H1 (cell line): Measurements from ENCODE around the gene TBC1D3B. TPM values are rescaled to one million over a fixed set of nuclear protein-coding genes. Genes with fewer than 3 reads are reported as not detected.

Experiments
- ASH2L ChIP-seq: fragments of 200-600, 300-600 bp; sonication (generic); IDR thresholded peaks from one replicate; pipeline ENCODE4 v1.7.1; 2017; ENCODE audit warnings: low read length
- CHD7 ChIP-seq: fragments of 300-600 bp; sonication (generic); IDR thresholded peaks from 2 replicates; pipeline ENCODE4 v1.7.1; 2012; ENCODE audit warnings: low read length, moderate library complexity, mild to moderate bottlenecking, inconsistent platforms; ENCODE audit not compliant: insufficient replicate concordance
- GTF2F1 ChIP-seq: IDR thresholded peaks from 2 replicates; pipeline ENCODE4 v1.6.1; 2012; ENCODE audit warnings: low read depth, low read length, improper control_type of control experiment, borderline replicate concordance
- KDM4A ChIP-seq: IDR thresholded peaks from one replicate; pipeline ENCODE4 v1.7.1; 2012; ENCODE audit warnings: low read depth, mild to moderate bottlenecking, moderate library complexity, low read length, inconsistent platforms; ENCODE audit not compliant: severe bottlenecking
- PHF8 ChIP-seq: fragments of 200-600 bp; sonication (generic); conservative IDR thresholded peaks from 2 replicates; pipeline ENCODE4 v1.7.1; 2012; ENCODE audit warnings: low read depth, mild to moderate bottlenecking, inconsistent platforms, low read length, moderate library complexity
- SIRT6 ChIP-seq: IDR thresholded peaks from one replicate; pipeline ENCODE4 v1.7.1; 2012; ENCODE audit warnings: low read length, inconsistent platforms
- SP1 ChIP-seq: IDR thresholded peaks from 2 replicates; pipeline ENCODE4 v1.6.1; 2011; ENCODE audit warnings: low read depth, low read length
- TAF1 ChIP-seq: IDR thresholded peaks from 2 replicates; pipeline ENCODE4 v1.6.1; 2011; ENCODE audit warnings: mild to moderate bottlenecking, low read depth, low read length
- TBP ChIP-seq: IDR thresholded peaks from 2 replicates; pipeline ENCODE4 v1.6.1; 2011; ENCODE audit warnings: low read depth, low read length, improper control_type of control experiment
- TCF12 ChIP-seq: IDR thresholded peaks from 2 replicates; pipeline ENCODE4 v1.6.1; 2011; ENCODE audit warnings: low read depth, mild to moderate bottlenecking, low read length
- polyA plus RNA-seq, 7 experiments: library from polyadenylated mRNA; depleted of rRNA in 3 of 7; stranded (reverse) in 5 of 7; unstranded in 2 of 7; fragments of >200 nt in 5 of 7; fragments of 200-250 nt in 2 of 7; gene quantifications; 1 replicate in 5 of 7; 2 replicates in 1 of 7; 4 replicates in 1 of 7; pipeline versions ENCODE4 v1.2.1 to v1.2.3, GENCODE V29; 2011 to 2013; ENCODE audit warnings: missing spikeins in 2 of 7, mixed read lengths in 2 of 7
- total RNA-seq: library from RNA; stranded (reverse); fragmentation: NEBNext Ultra II Directional; extraction: Animal tissue kit (Norgen Biotek cat#: 25700); gene quantifications from 2 replicates; pipeline ENCODE4 v1.2.1, GENCODE V29; 2021

The TBC1D3B gene
- total and polyA plus RNA-seq, 2 of the 8 experiments (the other 6 are each of a cell fraction or from before 2014, with no cell fraction given), result 0.54 to 6.2 TPM

GRCh38 chr17:36147601-36148000 lies 28.8 kb downstream of the TBC1D3B start (continued):
- TF ChIP-seq CHD7 (no peak), PHF8 (no peak), TCF12 (no peak), GTF2F1 (no peak), TAF1 (no peak), KDM4A (no peak), SIRT6 (no peak), TBP (no peak), SP1 (no peak), ASH2L (no peak)
- TF ChIP-seq, all 59 proteins: peak for 0
